ENCODE measurements around the gene MAST2.

MAST2 gene

DNA sequence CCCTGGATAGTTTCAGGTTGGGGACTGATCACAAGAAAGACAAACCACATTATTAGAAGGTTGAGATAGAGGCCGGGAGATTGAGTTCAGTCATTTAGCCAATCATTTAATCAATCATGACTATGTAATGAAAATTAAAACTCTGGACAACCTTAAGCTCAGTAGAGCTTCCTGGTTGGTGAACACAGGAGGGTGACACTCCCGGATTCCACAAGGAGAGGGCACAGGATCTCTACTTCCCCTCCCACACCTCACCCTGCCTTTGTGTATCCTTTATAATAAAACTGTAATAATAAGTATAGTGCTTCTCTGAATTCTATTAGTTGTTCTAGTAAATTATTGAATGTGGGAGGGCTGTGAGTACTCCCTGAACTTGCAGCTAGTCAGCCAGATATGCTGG, 178.9 kb downstream of the MAST2 start:
- DNase-seq (ENCODE audit: low read depth in 2 of 2): no peak

DNA sequence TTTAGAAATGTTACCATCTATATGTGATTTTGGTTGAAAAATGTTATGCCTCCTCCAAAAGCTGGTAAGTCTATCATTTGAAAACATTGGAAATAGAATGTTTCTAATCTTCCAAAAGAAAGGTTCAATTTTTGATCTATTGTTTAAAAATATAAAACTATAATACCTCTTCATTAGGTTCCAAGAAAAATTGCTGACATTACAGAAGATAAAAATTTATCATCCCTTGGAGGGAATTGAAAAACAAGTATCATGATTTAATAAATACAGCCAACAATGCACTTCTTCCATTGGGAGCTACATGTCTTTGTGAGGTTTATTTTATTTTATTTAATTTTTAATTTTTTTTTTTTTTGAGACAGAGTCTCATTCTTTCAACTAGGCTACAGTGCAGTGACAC, 180.6 kb downstream of the MAST2 start:
- no peak for DNase-seq (ENCODE audit: low read depth in 2 of 2)

DNA sequence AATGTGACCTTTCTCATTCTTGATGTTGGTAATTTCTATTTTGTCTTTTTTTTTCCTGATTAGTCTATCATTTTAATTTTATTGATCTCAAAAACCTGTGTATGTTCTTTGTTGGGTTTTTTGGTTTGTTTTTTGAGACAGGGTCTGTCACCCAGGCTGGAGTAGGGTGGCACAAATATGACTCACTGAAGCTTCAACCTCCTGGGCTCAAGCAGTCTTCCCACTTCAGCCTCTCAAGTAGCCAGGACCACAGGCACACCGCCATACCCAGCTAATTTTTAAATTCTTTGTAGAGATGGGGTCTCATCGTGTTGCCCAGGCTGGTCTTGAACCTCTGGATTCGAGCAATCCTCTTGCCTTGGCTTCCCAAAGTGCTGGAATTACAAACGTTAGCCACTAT, 183.8 kb downstream of the MAST2 start:
- no peak for DNase-seq (ENCODE audit: low read depth in 2 of 2)

DNA sequence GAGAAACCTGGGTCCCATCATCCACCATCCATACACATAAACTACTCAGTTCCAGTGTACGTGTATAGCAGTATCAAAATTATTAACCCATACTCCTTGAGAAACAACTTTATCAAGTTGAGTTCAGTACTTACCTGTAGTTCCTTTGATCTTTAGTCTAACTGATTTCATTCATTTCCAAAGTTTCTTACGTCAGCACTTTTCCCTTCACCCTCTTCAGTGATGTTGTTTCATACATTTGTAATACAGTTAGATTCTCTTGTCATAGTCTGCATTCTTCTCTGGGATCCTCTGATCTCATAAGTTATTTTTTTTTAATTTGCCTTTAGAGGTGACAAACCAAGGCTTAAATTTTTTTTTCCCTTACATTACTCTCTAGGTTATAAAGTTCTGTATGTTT, 185.8 kb downstream of the MAST2 start:
- DNase-seq (ENCODE audit: low read depth in 2 of 2): no peak

DNA sequence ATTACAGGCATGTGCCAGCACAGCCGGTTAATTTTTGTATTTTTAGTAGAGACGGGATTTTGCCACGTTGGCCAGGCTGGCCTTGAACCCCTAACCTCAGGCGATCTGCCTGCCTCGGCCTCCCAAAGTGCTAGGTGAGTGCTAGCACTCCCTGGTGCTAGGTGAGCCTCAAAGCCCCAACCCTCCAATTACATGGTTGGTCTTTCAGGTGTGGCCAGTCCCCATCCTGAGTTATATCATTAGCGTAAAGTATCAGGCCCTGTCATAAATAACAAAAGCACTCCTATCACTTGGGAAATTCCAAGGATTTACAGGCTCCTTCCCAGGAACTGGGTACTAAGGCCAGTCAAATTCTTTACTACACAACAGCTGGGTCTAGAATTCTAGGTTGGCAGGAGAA, 191.0 kb downstream of the MAST2 start:
- DNase-seq (ENCODE audit: low read depth in 2 of 2): no peak

DNA sequence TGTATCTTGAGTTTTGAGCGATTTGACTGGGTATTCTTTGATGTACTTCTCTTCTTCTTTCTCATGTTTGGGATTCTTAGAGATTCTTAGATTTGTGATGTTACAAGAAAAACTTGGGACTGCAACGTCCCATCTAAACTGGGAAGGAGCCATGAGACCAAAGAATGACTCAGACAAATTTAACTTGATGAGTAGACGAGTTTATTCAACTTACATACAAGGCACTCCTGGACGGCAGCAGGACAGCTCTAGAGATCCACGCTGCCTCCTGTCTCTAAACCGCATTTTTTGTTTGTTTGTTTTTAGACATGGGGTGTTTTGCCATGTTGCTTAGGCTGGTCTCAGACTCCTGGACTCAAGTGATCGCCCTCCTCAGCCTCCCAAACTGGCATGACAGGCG, 191.9 kb downstream of the MAST2 start:
- DNase-seq (ENCODE audit: low read depth in 2 of 2): no peak

DNA sequence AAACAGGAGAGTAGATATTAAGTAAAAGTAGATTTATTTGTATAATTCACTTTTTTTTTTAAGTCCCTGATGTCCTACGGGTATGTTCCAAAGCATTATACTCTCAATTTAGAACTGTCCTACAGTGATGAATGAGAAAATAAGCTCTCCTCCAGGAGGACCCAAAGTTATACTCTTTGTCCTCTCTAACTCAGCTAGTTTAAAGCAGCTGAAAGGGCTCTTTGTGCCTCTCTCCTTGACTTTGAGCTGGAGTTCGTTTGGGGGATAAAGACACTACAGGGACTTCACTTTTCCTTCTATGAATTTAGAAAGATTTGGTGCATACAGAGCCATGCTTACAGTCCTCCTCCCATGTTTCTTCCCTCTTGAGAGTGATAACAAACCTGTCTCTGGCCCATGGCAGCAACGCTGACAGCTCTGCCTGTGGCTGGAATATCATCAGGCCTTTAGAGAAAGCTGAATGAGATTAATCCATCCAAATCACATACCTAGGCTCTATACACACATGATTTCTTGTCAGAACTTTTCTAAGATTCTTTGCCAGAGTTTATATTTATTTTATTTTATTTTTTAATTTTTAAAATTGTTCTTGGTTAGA, 194.7 kb downstream of the MAST2 start:
- no peak for DNase-seq (ENCODE audit: low read depth in 2 of 2)

DNA sequence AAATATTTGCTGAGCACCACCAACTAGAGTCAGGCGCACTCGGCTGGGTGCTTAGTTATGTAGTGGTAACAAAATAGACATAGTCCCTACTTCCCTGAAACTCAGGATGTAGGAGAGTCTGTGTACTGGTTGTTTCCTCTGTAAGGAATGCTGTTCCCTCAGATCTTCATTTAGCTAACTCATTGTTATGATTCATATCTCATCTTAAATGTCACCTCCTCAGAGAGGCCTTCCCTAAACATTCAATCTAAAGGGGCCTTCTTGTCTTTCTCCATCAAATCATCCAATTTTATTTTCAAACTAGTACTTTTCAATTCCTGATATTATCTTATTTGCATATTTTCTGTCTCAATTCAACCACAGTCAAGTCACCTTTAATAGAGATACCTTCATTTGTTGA, 196.1 kb downstream of the MAST2 start:
- DNase-seq (ENCODE audit: low read depth in 2 of 2): no peak

DNA sequence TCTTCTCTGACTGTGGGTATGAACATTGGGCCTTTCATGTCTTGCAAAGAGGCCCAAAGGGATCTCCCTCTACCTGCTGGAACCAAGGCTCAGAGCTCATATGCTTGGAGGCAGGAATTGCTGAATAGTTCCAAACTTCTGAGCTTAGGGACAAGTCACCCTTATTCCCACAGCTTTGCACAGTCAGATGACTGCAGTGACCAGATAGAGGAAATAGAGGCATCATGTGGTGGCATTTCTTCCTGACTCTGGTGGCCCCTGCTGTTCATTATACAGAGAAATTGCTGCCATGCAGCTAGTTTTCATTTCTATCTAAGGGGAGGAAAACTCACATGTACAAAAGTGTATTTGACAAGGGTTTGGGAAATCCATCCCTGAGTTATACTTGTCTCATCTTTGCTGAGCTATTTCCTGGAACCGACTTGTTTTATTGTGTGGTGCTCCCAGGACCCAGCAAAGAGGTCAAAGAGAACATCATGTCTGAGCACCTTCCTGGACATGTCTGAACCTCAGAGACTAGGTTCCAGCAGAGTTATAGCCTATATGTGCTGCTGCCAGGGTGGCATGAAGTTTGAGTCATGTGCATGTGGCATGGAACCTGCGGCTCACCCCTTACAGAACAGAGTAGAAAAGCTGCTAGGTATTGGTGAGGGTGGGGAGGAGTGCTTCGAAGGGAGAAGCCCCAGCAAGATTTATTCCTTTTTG, 197.8 kb downstream of the MAST2 start:
- DNase-seq (ENCODE audit: low read depth in 2 of 2): no peak

DNA sequence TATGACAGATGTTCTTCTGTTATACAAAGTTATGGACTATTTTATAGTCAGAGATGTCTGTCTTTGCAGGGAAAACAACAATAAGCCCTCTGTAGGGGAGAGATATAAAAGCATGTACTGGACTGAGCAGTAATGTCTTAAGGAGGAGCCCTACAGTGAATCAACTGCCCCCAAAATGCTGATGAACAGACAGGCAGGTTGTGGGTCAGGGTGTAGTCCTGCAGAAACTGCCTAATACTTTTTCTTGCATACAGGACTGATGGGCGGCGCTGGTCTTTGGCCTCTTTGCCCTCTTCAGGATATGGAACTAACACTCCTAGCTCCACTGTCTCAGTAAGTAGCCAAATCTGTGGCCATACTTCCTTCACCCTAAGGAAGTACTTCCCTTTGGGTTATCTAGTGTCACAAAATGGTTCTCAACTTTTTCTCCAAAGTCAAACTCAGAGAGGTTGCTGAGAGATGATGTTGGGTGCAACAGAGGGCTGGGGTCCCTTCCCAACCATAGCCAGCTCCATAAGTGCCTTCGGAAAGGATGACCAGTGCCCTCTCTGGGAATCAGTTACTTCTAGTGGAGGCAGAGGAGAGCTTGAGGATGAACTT, 199.2 kb downstream of the MAST2 start:
- no peak for DNase-seq (ENCODE audit: low read depth in 2 of 2)

DNA sequence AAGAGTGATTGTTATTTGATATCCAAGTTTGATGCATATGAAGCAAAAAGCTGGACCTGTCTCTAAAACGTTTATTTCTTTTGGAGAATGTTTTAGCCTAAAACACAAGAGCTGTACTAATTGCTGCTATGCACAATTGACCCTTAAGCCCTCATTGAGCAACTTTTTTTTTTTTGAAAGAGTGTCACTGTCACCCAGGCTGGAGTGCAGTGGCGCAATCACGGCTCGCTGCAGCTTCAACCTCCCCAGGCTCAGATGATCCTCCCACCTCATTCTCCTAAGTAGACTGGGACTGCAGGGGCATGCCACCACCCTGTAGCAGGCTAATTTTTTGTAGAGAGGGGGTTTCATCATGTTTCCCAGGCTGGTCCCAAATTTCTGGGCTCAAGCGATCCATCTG, 199.9 kb downstream of the MAST2 start:
- DNase-seq (ENCODE audit: low read depth in 2 of 2): no peak

DNA sequence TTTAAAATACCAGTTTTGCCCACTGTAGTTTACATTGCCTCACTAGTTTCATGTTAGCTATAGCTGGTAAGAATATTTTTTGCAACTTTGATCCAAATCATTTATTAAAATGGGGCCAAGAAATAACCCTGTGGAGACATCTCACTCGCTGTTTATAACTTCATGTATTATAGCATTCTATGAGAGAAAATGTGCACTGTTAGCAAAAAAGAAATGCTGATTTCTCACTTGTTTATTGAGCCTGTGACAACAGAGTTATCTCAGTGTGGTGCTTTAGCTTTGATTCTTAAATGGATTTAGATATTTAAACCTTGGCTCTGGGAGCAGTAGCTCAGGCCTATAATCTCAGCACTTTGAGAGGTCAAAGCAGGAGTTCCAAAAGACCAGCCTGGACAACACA, 201.1 kb downstream of the MAST2 start:
- no peak for DNase-seq (ENCODE audit: low read depth in 2 of 2)

DNA sequence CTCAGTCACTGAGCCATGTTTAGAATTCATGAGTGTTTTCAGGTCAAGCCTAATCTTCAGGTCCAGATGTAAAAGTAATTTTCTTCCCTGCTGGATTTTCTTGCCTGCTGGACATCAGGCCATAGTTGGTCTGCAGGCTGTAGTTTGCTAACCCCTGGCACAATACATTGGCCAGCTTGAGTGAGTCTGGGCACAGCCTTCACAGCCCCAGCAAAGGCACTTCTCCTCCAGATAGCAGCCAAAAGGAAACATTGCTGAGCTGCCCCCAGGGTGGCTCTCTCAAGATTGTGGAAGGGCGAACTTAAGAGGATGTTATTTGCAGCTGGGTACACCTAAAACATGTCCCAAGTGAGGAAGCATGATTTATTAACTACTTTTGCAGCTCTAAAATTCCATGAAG, 202.2 kb downstream of the MAST2 start:
- no peak for DNase-seq (ENCODE audit: low read depth in 2 of 2)

DNA sequence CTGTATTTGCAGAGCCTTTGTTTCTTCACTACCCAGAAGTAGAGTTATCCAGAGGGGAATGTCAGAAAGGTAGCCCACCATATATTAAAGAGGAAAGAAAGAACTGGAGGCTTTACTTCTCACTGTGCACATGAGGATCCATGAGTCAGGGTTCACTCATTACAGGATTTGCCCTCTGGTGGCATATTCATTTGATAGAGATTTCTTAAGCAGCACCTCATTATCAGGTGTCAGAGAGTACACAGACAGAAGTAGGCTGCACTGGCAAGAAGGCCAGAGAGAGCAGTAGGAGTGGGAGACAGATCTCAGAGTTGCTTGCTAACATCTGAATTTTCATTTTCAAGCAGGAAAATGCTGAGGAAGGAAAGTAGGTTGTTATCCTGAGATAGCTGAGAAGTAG, 205.2 kb downstream of the MAST2 start:
- no peak for DNase-seq (ENCODE audit: low read depth in 2 of 2)

DNA sequence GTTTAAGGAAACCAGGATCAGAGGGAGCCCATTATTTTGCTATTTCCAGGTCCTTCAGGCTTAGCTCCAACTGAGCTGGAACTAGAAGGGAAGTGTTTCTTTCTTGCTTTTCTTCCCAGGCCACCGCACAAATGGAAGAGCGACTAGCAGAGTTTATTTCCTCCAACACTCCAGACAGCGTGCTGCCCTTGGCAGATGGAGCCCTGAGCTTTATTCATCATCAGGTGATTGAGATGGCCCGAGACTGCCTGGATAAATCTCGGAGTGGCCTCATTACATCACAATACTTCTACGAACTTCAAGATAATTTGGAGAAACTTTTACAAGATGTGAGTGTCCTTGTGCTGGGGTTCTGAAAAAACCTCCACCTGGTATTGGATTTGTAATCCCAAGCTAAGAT, 207.2 kb downstream of the MAST2 start:
- DNase-seq (ENCODE audit: low read depth in 2 of 2): no peak

DNA sequence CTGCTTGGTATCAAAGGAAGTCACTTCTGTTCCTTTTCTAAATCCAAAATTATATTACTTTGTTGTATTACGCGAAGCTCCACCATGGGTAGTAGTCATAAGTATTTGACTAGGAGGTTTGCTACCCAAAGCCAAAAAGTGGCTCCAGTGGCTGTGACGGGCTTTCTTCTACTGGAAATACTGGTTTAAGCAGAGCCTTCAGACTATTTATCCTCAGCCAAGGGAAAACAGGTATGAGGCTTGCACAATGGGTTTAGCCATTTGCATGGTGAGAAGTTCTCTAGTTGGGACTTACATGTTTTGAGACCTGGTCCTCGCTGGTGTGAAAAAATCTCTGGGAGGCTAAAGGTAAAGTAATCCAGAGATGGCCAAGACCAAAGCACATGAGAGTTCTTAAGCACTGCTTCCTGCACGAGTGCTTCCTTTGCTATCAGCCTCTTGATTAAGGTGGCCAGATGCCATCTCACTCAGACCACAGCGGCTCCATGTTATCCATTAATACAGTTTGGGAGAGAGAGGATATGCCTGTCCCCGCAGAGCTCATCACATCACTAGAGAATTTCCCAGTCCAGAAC, 207.8 kb downstream of the MAST2 start:
- DNase-seq (ENCODE audit: low read depth in 2 of 2): no peak

DNA sequence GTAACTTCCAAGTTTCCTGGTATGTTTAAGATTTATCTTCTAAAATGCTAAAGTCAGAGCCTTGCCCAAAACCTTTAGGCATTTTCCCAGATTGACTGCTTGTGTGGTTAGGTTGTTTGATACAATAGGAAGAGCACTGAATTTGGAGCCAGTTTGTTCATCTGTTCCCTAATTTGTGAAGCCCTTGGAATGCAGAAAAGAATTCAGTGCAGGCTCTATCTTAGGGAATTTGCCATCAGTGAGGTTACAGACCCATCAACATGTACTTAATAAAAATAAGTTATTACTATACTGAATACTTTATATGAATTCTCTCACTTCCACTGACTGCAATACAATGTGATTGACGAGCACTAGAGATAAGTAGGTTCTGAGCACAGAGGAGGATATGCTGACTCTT, 208.8 kb downstream of the MAST2 start:
- no peak for DNase-seq (ENCODE audit: low read depth in 2 of 2)

DNA sequence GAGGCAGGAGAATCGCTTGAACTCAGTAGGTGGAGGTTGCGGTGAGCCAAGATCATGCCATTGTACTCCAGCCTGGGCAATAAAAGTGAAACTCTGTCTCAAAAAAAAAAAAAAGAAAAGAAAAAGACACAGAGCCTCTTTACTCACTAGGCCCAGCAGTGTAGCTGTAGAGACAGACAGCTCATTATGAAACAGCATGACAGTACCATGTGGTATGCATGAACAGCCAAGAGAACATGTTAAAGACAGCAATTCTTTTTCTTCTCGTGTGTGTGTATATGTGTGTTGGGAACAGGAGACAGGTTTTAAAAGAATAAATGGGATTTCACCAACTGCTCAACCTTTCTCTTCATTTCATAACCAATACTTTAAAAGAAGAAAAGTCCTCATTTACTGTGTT, 210.2 kb downstream of the MAST2 start:
- DNase-seq (ENCODE audit: low read depth in 2 of 2): no peak

DNA sequence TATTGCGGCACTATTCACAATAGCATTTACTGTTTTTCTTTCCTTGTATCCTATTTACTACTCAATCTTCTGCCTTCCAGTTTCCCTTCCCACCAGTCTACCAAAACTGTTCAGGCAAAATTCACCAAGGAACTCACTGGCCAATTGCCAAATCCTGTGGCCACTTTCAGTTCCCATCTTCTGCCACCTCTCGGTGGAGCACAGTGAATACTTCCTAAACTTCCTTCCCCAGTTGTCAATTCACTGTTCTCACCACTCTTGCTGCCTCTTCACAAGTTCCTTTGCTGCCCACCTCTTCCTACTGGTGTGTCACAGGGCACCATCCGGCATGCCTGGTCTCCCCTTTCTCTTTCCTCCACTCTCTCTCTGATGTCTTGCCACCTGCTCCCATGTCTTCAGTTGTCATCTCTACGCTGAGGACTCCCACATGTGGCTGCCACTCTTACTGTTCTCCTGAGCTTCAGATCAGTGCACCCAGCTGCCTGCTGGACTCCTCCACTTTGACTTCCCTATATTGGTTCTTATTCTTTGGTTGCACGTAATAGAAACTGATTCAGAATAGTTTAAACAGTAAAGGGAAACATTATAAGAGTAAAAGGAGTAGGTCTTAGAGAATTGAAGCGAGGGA, 214.6 kb downstream of the MAST2 start:
- DNase-seq (ENCODE audit: low read depth in 2 of 2): no peak

DNA sequence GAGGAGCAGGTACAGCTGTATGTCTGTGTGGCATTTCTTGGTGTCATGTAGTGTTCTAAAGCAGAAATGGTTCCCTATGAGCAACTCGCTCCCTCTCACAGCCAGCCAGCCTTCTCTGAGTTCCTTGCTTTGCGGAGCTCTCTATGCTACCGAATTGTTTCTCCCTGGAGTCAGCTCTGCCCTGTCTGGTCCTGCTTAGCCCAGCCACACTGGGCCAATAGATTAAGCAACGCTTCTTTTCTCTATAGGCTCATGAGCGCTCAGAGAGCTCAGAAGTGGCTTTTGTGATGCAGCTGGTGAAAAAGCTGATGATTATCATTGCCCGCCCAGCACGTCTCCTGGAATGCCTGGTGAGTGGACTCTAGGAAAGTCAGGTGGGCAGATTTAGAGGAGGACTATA, 215.9 kb downstream of the MAST2 start:
- no peak for DNase-seq (ENCODE audit: low read depth in 2 of 2)

DNA sequence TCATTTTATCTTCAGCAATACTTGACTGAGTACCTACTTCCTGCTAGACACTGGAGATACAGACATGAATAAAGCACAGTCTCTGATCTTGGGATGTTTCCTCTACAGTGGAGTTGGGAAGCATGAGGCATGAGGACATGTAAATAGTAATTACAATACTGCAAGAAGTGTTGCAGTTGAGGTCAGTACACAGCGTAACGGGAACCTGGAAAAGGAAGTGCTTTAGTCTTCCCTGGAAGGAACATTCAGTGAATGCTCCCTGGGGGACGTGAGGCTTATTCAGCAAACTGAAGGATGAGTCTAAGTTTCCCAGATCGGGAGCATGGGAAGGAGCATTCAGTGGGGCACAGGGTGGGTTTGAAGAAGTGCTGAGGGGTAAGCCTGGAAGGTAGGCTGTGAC, 216.6 kb downstream of the MAST2 start:
- no peak for DNase-seq (ENCODE audit: low read depth in 2 of 2)

DNA sequence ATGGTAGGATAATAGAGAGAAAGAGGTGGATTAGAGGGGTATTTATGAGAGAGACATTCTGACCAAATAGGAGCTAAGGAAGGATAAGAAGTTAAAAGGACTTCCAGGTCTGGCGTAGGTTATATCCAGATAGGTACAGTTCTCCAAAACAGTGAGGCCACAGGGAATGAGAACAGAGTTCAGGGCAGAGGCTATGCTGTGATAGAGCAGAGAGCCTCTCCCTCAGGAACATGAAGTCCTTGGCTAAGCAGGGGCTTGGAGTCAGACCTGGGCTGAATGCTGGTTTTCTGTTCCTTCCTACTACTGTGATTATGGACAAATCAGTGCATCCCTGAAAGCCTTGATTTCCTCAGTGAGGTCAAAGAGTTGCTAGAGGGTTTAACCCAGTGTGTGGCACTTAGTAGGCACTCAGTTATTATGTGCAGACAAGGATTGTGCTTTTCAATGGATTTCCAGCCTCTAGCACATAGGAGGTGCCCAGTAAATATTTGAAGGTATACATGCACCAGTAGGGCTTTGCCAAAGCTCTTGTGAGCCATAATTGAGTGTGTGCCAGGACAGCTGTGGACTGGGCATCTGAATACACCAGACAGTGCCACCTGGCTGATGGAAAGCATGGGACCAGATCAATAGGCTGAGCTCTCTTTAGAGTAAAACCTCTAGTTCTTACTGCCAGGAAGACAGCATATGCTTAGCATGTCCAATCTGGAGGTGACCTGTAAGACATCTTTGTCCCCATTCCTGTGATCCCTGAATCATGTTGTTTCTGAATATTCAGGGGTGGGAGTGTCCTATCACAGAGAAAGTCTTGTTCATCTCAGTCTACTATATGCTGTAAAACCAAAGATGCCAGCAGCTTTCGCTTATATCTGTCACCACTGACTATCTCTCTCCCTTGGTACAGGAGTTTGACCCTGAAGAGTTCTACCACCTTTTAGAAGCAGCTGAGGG, 217.9 kb downstream of the MAST2 start:
- no peak for DNase-seq (ENCODE audit: low read depth in 2 of 2)

All from stimulated activated CD4-positive, alpha-beta T cell treated with anti-CD3 and anti-CD28 coated beads, Interleukin-12 subunit alpha, Interleukin-12 subunit beta, amount 100 ng/mL, for 24 hours (primary cell).